ENCODE measurements around the gene LRRC36. TPM values are rescaled to one million over a fixed set of nuclear protein-coding genes. Genes with fewer than 3 reads are reported as not detected.
A peak's percentile ranks its signal among the peaks of the same experiment; 100 is the strongest.

Gene LRRC36
- total RNA-seq, 1 donor from 2014 or later: not detected

GRCh38 chr16:67398546-67399217, 72.1 kb downstream of the LRRC36 start:
- Histone ChIP-seq H3K27ac (replicated peaks) (peak overlapping the region; percentile 72), H3K27me3 (ENCODE audit: low read depth) (peaks cover 16% of the 10 kb centered on the region), H3K9me3 (replicated peaks) (no peaks in the 10 kb centered on the region), H3K4me1 (peaks cover 60% of the 10 kb centered on the region), H3K36me3 (no peaks in the 10 kb centered on the region), H3K4me3 (peak overlapping the region; percentile 46)
- no peak for TF ChIP-seq CTCF (IDR thresholded peaks at IDR 0.05; ENCODE audit: borderline replicate concordance)
- intact Hi-C loops (cut with micrococcal nuclease): no loop called here
- DNase-seq: no peak

DNA sequence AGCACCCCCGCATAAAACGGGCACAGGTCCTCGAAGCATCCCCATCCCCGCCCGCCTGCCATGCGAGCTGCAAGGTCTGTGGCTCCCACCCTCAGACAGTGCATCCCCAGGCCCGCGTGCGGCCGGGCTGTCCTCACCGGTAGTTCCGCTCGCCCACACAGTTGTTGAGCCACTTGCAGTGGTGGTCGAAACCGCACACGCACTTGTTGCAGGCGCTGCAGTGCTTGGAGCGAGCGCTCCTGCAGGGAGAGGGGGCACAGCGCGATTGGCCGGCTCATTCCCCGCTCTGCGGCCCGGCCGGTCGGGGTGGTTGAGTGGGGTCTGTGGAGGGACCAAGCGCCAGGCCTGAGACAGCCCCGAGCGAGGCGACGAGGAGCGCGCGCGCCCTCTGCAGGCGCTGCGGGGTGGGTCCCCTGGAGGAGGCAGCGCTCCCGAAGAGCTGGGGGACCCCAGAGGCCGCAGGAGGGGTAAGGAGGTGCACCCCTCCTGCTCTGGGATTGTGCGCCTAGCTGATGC, 72.7 kb downstream of the LRRC36 start:
- Histone ChIP-seq H3K9me3 (replicated peaks) (no peaks in the 10 kb centered on the region), H3K27ac (replicated peaks) (peak overlapping the region; percentile 72), H3K27me3 (ENCODE audit: low read depth) (peaks cover 11% of the 10 kb centered on the region), H3K4me3 (peak overlapping the region; percentile 46), H3K36me3 (no peaks in the 10 kb centered on the region), H3K4me1 (peaks cover 60% of the 10 kb centered on the region)
- peak; percentile 84 for TF ChIP-seq CTCF (IDR thresholded peaks at IDR 0.05; ENCODE audit: borderline replicate concordance)
- intact Hi-C loops (cut with micrococcal nuclease): no loop called here
- no peak for DNase-seq

DNA sequence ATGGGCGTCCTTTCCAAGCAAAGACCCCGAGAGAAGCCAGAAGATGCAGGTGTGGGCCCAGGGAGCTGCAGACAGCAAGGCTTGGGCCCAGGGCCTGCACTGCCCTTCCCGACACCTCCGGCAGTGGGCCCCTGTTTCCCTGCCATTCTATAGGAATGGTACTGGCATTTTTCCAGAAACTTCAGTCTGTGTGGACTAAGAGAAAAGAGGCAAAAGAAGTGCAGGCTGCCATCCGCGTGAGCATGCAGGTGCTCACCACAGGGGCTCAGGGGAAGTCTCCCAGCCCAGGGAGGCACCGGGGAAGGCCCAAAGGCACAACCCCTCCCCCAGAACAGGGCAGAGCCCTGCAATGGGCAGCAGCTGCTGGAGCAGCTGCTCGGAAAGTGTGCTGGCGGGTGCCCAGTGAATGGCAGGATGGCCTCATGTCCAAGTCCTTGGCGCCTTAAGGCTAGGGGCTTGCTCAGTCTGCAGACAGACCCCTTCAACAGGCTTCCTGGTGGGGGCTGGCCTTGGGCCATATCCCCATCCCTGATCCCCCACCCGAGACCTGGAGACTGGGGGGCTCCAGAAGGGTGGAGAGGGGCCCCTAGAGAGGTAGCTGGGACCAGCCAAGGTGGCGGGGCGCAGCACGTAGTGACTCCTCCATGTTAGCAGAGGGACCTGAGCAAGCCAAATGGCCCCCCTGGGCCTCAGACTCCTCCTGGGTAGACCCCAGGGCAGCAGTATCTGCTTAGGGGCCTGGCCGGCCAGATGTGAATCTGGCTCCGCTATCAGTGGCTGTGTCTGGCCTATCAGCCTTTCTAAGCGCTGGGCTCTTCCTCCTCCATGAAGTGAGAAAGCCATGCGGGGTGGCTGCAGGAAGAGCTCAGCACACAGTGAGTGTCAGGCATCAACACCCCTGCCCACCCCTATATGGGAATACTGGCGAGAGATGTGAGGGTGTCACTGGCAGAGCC, 73.4 kb downstream of the LRRC36 start:
- intact Hi-C loops (cut with micrococcal nuclease): no loop called here
- no peak overlapping the region for H3K4me3 ChIP-seq
- no peaks in the 10 kb centered on the region for H3K36me3 ChIP-seq
- no peak overlapping the region for H3K27ac ChIP-seq (replicated peaks)
- H3K27me3 ChIP-seq (ENCODE audit: low read depth): peaks cover 3% of the 10 kb centered on the region
- DNase-seq: no peak
- no peaks in the 10 kb centered on the region for H3K9me3 ChIP-seq (replicated peaks)
- TF ChIP-seq CTCF (IDR thresholded peaks at IDR 0.05; ENCODE audit: borderline replicate concordance): peak; percentile 39
- peaks cover 60% of the 10 kb centered on the region for H3K4me1 ChIP-seq

GRCh38 chr16:67400901-67401300, 74.3 kb downstream of the LRRC36 start:
- intact Hi-C loops (cut with micrococcal nuclease): no loop called here
- Histone ChIP-seq H3K4me1 (peaks cover 60% of the 10 kb centered on the region), H3K36me3 (no peaks in the 10 kb centered on the region), H3K27ac (replicated peaks) (no peak overlapping the region), H3K4me3 (no peak overlapping the region), H3K9me3 (replicated peaks) (no peaks in the 10 kb centered on the region), H3K27me3 (ENCODE audit: low read depth) (no peaks in the 10 kb centered on the region)
- no peak for TF ChIP-seq CTCF (IDR thresholded peaks at IDR 0.05; ENCODE audit: borderline replicate concordance)
- no peak for DNase-seq

DNA sequence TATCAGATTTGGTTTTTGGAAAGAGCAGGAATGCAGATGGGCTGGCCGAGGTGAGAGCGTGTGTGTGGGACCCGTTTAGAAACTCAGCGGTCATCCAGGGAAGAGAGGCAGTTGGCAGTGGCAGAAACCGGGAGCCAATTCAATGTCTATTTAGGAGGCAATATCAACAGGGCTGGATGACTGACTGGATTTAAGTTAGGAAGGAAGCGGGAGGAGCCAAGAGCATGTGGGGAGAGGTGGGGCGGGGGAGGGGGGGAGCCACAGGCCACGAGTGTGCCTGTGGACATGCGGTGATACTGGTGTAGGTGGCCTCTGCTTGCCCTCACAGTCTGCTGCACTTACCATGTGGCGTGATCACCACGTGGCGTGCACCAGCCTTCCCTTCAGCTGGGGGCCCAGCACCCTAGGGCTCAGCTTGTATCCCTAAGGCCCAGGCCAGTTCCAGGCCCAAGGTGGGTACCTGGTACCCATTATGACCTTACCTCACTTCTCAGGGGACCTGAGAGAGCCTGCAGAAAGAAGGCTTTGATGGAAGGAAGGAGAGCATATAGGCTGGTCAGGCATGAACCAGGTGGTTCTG, 77.5 kb downstream of the LRRC36 start:
- DNase-seq: no peak
- no peak for TF ChIP-seq CTCF (IDR thresholded peaks at IDR 0.05; ENCODE audit: borderline replicate concordance)
- Histone ChIP-seq H3K27ac (replicated peaks) (no peak overlapping the region), H3K4me1 (peaks cover 50% of the 10 kb centered on the region), H3K9me3 (replicated peaks) (no peaks in the 10 kb centered on the region), H3K36me3 (no peaks in the 10 kb centered on the region), H3K27me3 (ENCODE audit: low read depth) (no peaks in the 10 kb centered on the region), H3K4me3 (no peak overlapping the region)
- intact Hi-C loops (cut with micrococcal nuclease): no loop called here
